ENCODE results near the gene PWWP2A.

- TF ChIP-seq ZNF217 (IDR thresholded peaks at IDR 0.05) (no peak), EGR1 (IDR thresholded peaks at IDR 0.05; ENCODE audit: borderline replicate concordance in 1 of 2, low read depth in 2 of 2, low read length in 2 of 2) (no peak), RB1 (IDR thresholded peaks at IDR 0.05; ENCODE audit: borderline replicate concordance) (no peak), CTCF (IDR thresholded peaks at IDR 0.05 in 2 of 3, conservative IDR thresholded peaks at IDR 0.05 in 1 of 3; ENCODE audit: control insufficient read depth in 2 of 3, extremely low read depth in 1 of 3, insufficient read depth in 1 of 3, low read depth in 3 of 3, low read length in 3 of 3) (no peak), ELK1 (IDR thresholded peaks at IDR 0.05; ENCODE audit: low read depth, low read length) (no peak), CHD2 (IDR thresholded peaks at IDR 0.05; ENCODE audit: borderline replicate concordance, low read depth, low read length) (no peak), CREB1 (IDR thresholded peaks at IDR 0.05; ENCODE audit: low read depth) (no peak), FOS (IDR thresholded peaks at IDR 0.05; ENCODE audit: borderline replicate concordance, extremely low read depth, insufficient read length) (no peak), ATF3 (IDR thresholded peaks at IDR 0.05; ENCODE audit: borderline replicate concordance, extremely low read depth, low read depth, low read length) (no peak), CREM (IDR thresholded peaks at IDR 0.05; ENCODE audit: low read depth) (no peak)
These were observed 39.5 kb downstream of the PWWP2A start for GRCh38 chr5:160079753-160080152.

All from GM12878 (cell line).